Sigmoid colon (tissue), 7 donors: Measurements from ENCODE around the gene CEP112. TPM values are rescaled to one million over a fixed set of nuclear protein-coding genes. Genes with fewer than 3 reads are reported as not detected.

ENCODE experiments used
- DNase-seq: peaks from one replicate; pipeline ENCODE4 v3.0.0-alpha.2; 2019
- H3K27ac ChIP-seq, 4 donors: fragments of 200-600 bp; sonication (generic); one replicate each; pipeline ENCODE4 v1.5.1; 2016 to 2019; ENCODE audit warnings: mild to moderate bottlenecking in 1 of 4
- H3K27me3 ChIP-seq, 3 donors: fragments of 200-600 bp; sonication (generic); one replicate each; pipeline ENCODE4 v1.5.1; 2019; ENCODE audit warnings: mild to moderate bottlenecking in 1 of 3
- H3K36me3 ChIP-seq, 4 donors: fragments of 200-600 bp; sonication (generic); one replicate each; pipeline ENCODE4 v1.5.1; 2016 to 2019
- H3K4me1 ChIP-seq, 4 donors: fragments of 200-600 bp; sonication (generic); one replicate each; pipeline ENCODE4 v1.5.1; 2017 to 2019
- H3K4me3 ChIP-seq, 4 donors: fragments of 200-600 bp; sonication (generic); one replicate each; pipeline ENCODE4 v1.5.1; 2017 to 2019; ENCODE audit warnings: mild to moderate bottlenecking in 2 of 4, moderate library complexity in 1 of 4
- H3K9me3 ChIP-seq, 4 donors: fragments of 200-600 bp in 3 of 4; sonication (generic) in 3 of 4; one replicate each; pipeline versions ENCODE4 v1.5.1 to v1.6.1; 2013 to 2019
- CTCF ChIP-seq, 4 experiments: fragments of 450-650 bp in 3 of 4; fragments of 200-600 bp in 1 of 4; IDR thresholded peaks; one replicate each; pipeline ENCODE4 v1.5.1; 2016 to 2019; ENCODE audit warnings: antibody characterized with exemption in 4 of 4, mild to moderate bottlenecking in 3 of 4, moderate library complexity in 2 of 4
- EP300 ChIP-seq, 4 donors: sonication (generic); formaldehyde crosslinking; IDR thresholded peaks; one replicate each; pipeline ENCODE4 v1.6.1; 2017; ENCODE audit warnings: antibody characterized with exemption in 4 of 4
- POLR2A ChIP-seq, 2 donors: fragments of 450-650 bp; IDR thresholded peaks; one replicate each; pipeline ENCODE4 v1.6.1; 2016; ENCODE audit warnings: antibody characterized with exemption in 2 of 2, mild to moderate bottlenecking in 2 of 2, moderate library complexity in 2 of 2
- POLR2AphosphoS5 ChIP-seq, 4 donors: sonication (generic); formaldehyde crosslinking; IDR thresholded peaks; one replicate each; pipeline ENCODE4 v1.6.1; 2017; ENCODE audit warnings: antibody characterized with exemption in 4 of 4
- WGBS, 2 donors: extraction: QIAGEN DNeasy Blood & Tissue Kit; methylation state at CpG; one replicate each; pipeline ENCODE4 v1.1.7; 2013; 5-methylcytosine and 5-hydroxymethylcytosine counted together
- intact Hi-C: fragments of 100-400 bp; cut with DNase I; formaldehyde crosslinking; loops from one replicate; pipeline ENCODE4 v1.15.1; 2023
- polyA plus RNA-seq, 3 donors: library from polyadenylated mRNA; stranded (reverse); fragments of 200-250 nt; gene quantifications; one replicate each; pipeline ENCODE4 v1.2.3, GENCODE V29; 2013
- total RNA-seq, 4 donors: library from RNA; depleted of rRNA; stranded (reverse); fragments of >200 nt; gene quantifications; one replicate each; pipeline ENCODE4 v1.1.0, GENCODE V29; 2016
- donor health status: healthy with polysubstance abuse.
- donor health status: Bipolar disorder and iron deficiency.
- donor health status: healthy.

Gene CEP112
- total and polyA plus RNA-seq, 7 donors = 0.92 to 29.1 (median 15.1) TPM

- TF ChIP-seq CTCF (IDR thresholded peaks at IDR 0.05) (no peak), EP300 (IDR thresholded peaks at IDR 0.05) (no peak), POLR2AphosphoS5 (IDR thresholded peaks at IDR 0.05) (no peak), POLR2A (IDR thresholded peaks at IDR 0.05) (no peak)
- 86 to 89% methylated on average over 4 of the region's 4 CpGs for WGBS, 2 donors
- DNase-seq = no peak
These were observed 151.5 kb downstream of the CEP112 start for GRCh38 chr17:66040402-66040801.

GRCh38 chr17:66038125-66038524 is 153.8 kb downstream of the CEP112 start:
- intact Hi-C loops = no loop called here
- H3K9me3 ChIP-seq = no peaks in the 10 kb centered on the region
- TF ChIP-seq POLR2AphosphoS5 (IDR thresholded peaks at IDR 0.05) (no peak), EP300 (IDR thresholded peaks at IDR 0.05) (no peak), CTCF (IDR thresholded peaks at IDR 0.05) (no peak), POLR2A (IDR thresholded peaks at IDR 0.05) (no peak)
- no peaks in the 10 kb centered on the region for H3K36me3 ChIP-seq
- no peak for DNase-seq
- WGBS, 2 donors = 37 to 38% methylated on average over 3 of the region's 3 CpGs
- H3K4me3 ChIP-seq = no peak overlapping the region
- no peaks in the 10 kb centered on the region for H3K4me1 ChIP-seq
- no peaks in the 10 kb centered on the region for H3K27me3 ChIP-seq
- no peak overlapping the region for H3K27ac ChIP-seq

More at GRCh38 chr17:66040402-66040801, 151.5 kb downstream of the CEP112 start:
- intact Hi-C loops = no loop called here
- no peaks in the 10 kb centered on the region for H3K9me3 ChIP-seq
- no peaks in the 10 kb centered on the region for H3K4me1 ChIP-seq
- no peaks in the 10 kb centered on the region for H3K36me3 ChIP-seq
- no peak overlapping the region for H3K27ac ChIP-seq
- no peaks in the 10 kb centered on the region for H3K27me3 ChIP-seq
- H3K4me3 ChIP-seq = no peak overlapping the region

- H3K27ac ChIP-seq = no peak overlapping the region
- H3K4me1 ChIP-seq = no peaks in the 10 kb centered on the region
- no peak overlapping the region for H3K4me3 ChIP-seq
- H3K9me3 ChIP-seq = no peaks in the 10 kb centered on the region
- DNase-seq = no peak
- 92 to 93% methylated on average over 3 of the region's 3 CpGs for WGBS, 2 donors
- H3K27me3 ChIP-seq = no peaks in the 10 kb centered on the region
- TF ChIP-seq POLR2AphosphoS5 (IDR thresholded peaks at IDR 0.05) (no peak), EP300 (IDR thresholded peaks at IDR 0.05) (no peak), POLR2A (IDR thresholded peaks at IDR 0.05) (no peak), CTCF (IDR thresholded peaks at IDR 0.05) (no peak)
- intact Hi-C loops = no loop called here
- H3K36me3 ChIP-seq = no peaks in the 10 kb centered on the region
These were observed 154.7 kb downstream of the CEP112 start for GRCh38 chr17:66037221-66037620.

GRCh38 chr17:66032082-66032712 is 159.7 kb downstream of the CEP112 start:
- WGBS, 2 donors = 79 to 80% methylated on average over 2 of the region's 2 CpGs
- DNase-seq = no peak
- no peak overlapping the region for H3K27ac ChIP-seq
- no peak for TF ChIP-seq POLR2AphosphoS5 (IDR thresholded peaks at IDR 0.05)
- no peak for TF ChIP-seq EP300 (IDR thresholded peaks at IDR 0.05)
- no peak for TF ChIP-seq CTCF (IDR thresholded peaks at IDR 0.05)
- no peak for TF ChIP-seq POLR2A (IDR thresholded peaks at IDR 0.05)
- no peaks in the 10 kb centered on the region for H3K4me1 ChIP-seq
- intact Hi-C loops = no loop called here
- H3K36me3 ChIP-seq = peaks cover 0 to under 1% (median 0%) of the 10 kb centered on the region in 4 donors
- no peak overlapping the region for H3K4me3 ChIP-seq
- no peaks in the 10 kb centered on the region for H3K27me3 ChIP-seq
- no peaks in the 10 kb centered on the region for H3K9me3 ChIP-seq

GRCh38 chr17:66025551-66025950 is 166.4 kb downstream of the CEP112 start:
- peaks cover 0 to 7% (median 2%) of the 10 kb centered on the region in 4 donors for H3K9me3 ChIP-seq
- intact Hi-C loops = no loop called here
- H3K27me3 ChIP-seq = no peaks in the 10 kb centered on the region
- peaks cover 0 to 18% (median 3%) of the 10 kb centered on the region in 4 donors for H3K36me3 ChIP-seq
- TF ChIP-seq CTCF (IDR thresholded peaks at IDR 0.05) = no peak
- no peak for TF ChIP-seq POLR2A (IDR thresholded peaks at IDR 0.05)
- TF ChIP-seq EP300 (IDR thresholded peaks at IDR 0.05) = no peak
- TF ChIP-seq POLR2AphosphoS5 (IDR thresholded peaks at IDR 0.05) = no peak
- H3K4me1 ChIP-seq = no peaks in the 10 kb centered on the region
- no peak overlapping the region for H3K4me3 ChIP-seq
- no peak for DNase-seq
- no peak overlapping the region for H3K27ac ChIP-seq
